HepG2 (cell line): ENCODE results near the gene COG1. TPM values are rescaled to one million over a fixed set of nuclear protein-coding genes. Genes with fewer than 3 reads are reported as not detected.

Experiments
- DNMT1 ChIP-seq: sonication (generic); formaldehyde crosslinking; IDR thresholded peaks from 2 replicates; pipeline ENCODE4 v1.5.1; 2020; ENCODE audit warnings: mild to moderate bottlenecking, missing genetic modification reagents
- NR3C1 ChIP-seq: sonication (generic); formaldehyde crosslinking; IDR thresholded peaks from 2 replicates; pipeline ENCODE4 v1.4.0; 2020; ENCODE audit warnings: missing genetic modification reagents
- SP5 ChIP-seq: IDR thresholded peaks from 2 replicates; pipeline ENCODE4 v1.6.1; 2016; ENCODE audit warnings: low read depth, borderline replicate concordance
- ZNF24 ChIP-seq: fragments of 450-650 bp; IDR thresholded peaks from 2 replicates; pipeline ENCODE4 v1.6.1; 2017; ENCODE audit warnings: antibody characterized with exemption, mild to moderate bottlenecking
- ZNF280B ChIP-seq: sonication (generic); formaldehyde crosslinking; IDR thresholded peaks from 2 replicates; pipeline ENCODE4 v1.5.0; 2020; ENCODE audit warnings: missing genetic modification reagents, mild to moderate bottlenecking, borderline replicate concordance
- ZNF296 ChIP-seq: sonication (generic); formaldehyde crosslinking; conservative IDR thresholded peaks from 2 replicates; pipeline ENCODE4 v1.5.0; 2020; ENCODE audit warnings: mild to moderate bottlenecking, missing genetic modification reagents
- ZNF660 ChIP-seq: sonication (generic); formaldehyde crosslinking; IDR thresholded peaks from 2 replicates; pipeline ENCODE4 v1.5.1; 2020; ENCODE audit warnings: mild to moderate bottlenecking, low read depth, missing genetic modification reagents, borderline replicate concordance
- ZNF816 ChIP-seq: sonication (generic); formaldehyde crosslinking; IDR thresholded peaks from 2 replicates; pipeline ENCODE4 v1.8.0; 2022; ENCODE audit warnings: missing genetic modification reagents, mild to moderate bottlenecking, borderline replicate concordance
- ZSCAN12 ChIP-seq: sonication (generic); formaldehyde crosslinking; IDR thresholded peaks from 2 replicates; pipeline ENCODE4 v1.9.0; 2021; ENCODE audit warnings: mild to moderate bottlenecking, missing genetic modification reagents
- ZSCAN22 ChIP-seq: sonication (generic); formaldehyde crosslinking; IDR thresholded peaks from 2 replicates; pipeline ENCODE4 v1.4.0; 2020; ENCODE audit warnings: mild to moderate bottlenecking, missing genetic modification reagents
- polyA plus RNA-seq, 8 experiments: library from polyadenylated mRNA; depleted of rRNA in 3 of 8; stranded (reverse) in 7 of 8; unstranded in 1 of 8; fragments of >200 nt; fragmentation: Illumina TruSeq in 4 of 8; extraction: Trizol in 4 of 8; gene quantifications; 2 replicates each; pipeline versions ENCODE4 v1.2.1 to v1.2.3, GENCODE V29; 2011 to 2016; ENCODE audit warnings: low read depth in 4 of 8, missing spikeins in 1 of 8, mixed read lengths in 1 of 8; ENCODE audit not compliant: insufficient read depth in 1 of 8
- total RNA-seq, 5 experiments: library from RNA; depleted of rRNA; stranded (reverse); fragments of >200 nt; fragmentation: Illumina TruSeq; extraction: Trizol; gene quantifications; 2 replicates each; pipeline ENCODE4 v1.2.3, GENCODE V29; 2016; ENCODE audit warnings: low read depth in 1 of 5
- TF ChIP-seq, protein P1 (sequence below): sonication (generic); formaldehyde crosslinking; IDR thresholded peaks from 2 replicates; pipeline ENCODE4 v1.8.1; 2023; ENCODE audit warnings: mild to moderate bottlenecking, moderate library complexity, missing genetic modification reagents

COG1 gene
- total and polyA plus RNA-seq, 2 of the 13 experiments (the other 11 are each of a cell fraction or from before 2014, with no cell fraction given): 36.6 to 39.7 TPM

DNA sequence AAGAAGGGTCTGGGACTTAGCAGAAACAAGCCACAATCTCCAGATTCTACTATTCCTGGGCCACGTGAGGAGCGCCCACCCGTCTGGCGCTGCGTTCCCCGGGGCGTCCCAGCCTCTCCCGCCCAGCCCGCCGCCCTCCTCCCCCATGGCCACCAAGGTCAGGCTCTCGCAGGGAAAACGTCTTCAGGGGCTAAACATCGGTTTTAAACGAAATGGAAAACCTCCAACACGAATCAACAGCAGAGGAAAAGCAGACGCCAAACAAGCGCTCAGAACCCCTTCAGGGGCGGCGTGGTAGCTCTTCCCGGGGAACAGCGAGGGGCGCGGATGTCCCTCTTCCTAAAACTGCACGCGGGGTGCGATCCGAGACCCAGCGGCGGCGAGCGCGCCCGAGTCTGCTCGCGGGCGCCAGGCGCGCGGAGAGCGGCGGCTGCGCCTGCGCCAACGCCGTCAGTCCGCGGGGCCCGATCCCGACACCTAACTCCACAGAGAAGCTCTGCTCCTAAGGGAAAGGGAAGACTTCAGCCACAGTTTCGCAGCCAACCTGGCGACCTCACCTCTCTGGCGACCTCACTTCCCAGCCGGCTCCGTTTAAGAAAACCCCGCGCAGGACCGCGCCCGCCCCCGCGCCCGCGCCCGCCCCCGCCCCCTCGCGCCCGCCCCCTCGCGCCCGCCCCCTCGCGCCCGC lies 505 bp upstream of the COG1 start (continued):
- TF ChIP-seq ZNF296: 0 out of 2 replicates have a peak, but pooled peaks have one; percentile 18
- TF ChIP-seq SP5: no peak
- no peak for TF ChIP-seq ZNF816 (CRISPR knock-in tag)
- peak; percentile 57; the same call in 1 of the 2 replicates for TF ChIP-seq ZSCAN12
- TF ChIP-seq ZNF280B (CRISPR knock-in tag): no peak
- TF ChIP-seq ZSCAN22 (CRISPR knock-in tag): no peak
- TF ChIP-seq ZNF660 (CRISPR knock-in tag): no peak
- no peak for TF ChIP-seq NR3C1 (CRISPR knock-in tag)
- TF ChIP-seq, protein P1, sequence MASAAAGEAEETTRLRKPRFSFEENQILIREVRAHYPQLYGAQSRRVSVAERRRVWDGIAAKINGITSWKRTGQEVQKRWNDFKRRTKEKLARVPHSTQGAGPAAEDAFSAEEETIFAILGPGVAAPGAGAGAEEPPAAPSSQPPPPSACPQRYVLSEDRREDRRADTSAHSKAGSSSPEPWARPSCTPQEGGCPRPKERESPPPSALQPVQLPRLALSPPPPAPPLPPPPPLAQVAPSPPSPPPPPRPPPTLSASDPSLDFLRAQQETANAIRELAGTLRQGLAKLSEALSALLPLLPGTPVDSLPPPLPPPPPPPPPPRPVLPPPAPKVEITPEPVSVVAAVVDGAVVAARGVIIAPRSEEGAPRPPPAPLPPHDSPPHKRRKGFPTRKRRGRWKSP (CRISPR knock-in tag): peak; percentile 39; the same call in 1 of the 2 replicates
- peak; percentile 27; the same call in 1 of the 2 replicates for TF ChIP-seq DNMT1 (CRISPR knock-in tag)
- TF ChIP-seq ZNF24: 0 out of 2 replicates have a peak, but pooled peaks have one; percentile 14
- TF ChIP-seq, all 625 proteins: peak for 105
